Mammary epithelial cell (primary cell): ENCODE data around the gene BLVRA.

ENCODE experiments used
- CTCF ChIP-seq, 2 donors: IDR thresholded peaks in 1 of 2; conservative IDR thresholded peaks in 1 of 2; 2 replicates each; pipeline ENCODE4 v1.5.1; 2011 to 2012; ENCODE audit warnings: inconsistent platforms in 2 of 2, low read length in 2 of 2, mild to moderate bottlenecking in 2 of 2, control low read depth in 1 of 2, low read depth in 1 of 2; ENCODE audit not compliant: insufficient read depth in 1 of 2; ENCODE audit errors: extremely low read depth in 1 of 2
- EZH2 ChIP-seq: IDR thresholded peaks from 2 replicates; pipeline ENCODE4 v1.6.1; 2012; ENCODE audit warnings: low read length, inconsistent platforms, borderline replicate concordance

- TF ChIP-seq CTCF (conservative IDR thresholded peaks at IDR 0.05 in 1 of 2, IDR thresholded peaks at IDR 0.05 in 1 of 2; ENCODE audit: extremely low read depth in 1 of 2, insufficient read depth in 1 of 2, low read depth in 1 of 2, low read length in 2 of 2) (no peak), EZH2 (no peak)
Measured at GRCh38 chr7:43768887-43769272, 10.4 kb downstream of the BLVRA start.
